Body of pancreas (tissue), 4 donors: Measurements from ENCODE around the gene KRTAP10-11. TPM values are rescaled to one million over a fixed set of nuclear protein-coding genes. Genes with fewer than 3 reads are reported as not detected.

Source experiments
- ATAC-seq: fragments of 150-250 bp; one replicate; pipeline ENCODE4 v1.9.1; 2016
- DNase-seq, 4 donors: peaks; one replicate each; pipeline ENCODE4 v3.0.0-alpha.2; 2019
- H3K27ac ChIP-seq, 4 donors: fragments of 200-600 bp; sonication (generic); 1 replicate in 3 of 4; 2 replicates in 1 of 4; pipeline versions ENCODE4 v1.5.1 to v1.6.1; 2016 to 2019; ENCODE audit warnings: mild to moderate bottlenecking in 1 of 4, mixed read lengths in 1 of 4, moderate library complexity in 1 of 4
- H3K27me3 ChIP-seq, 2 donors: fragments of 200-600 bp; sonication (generic); one replicate each; pipeline ENCODE4 v1.6.0; 2016; ENCODE audit warnings: mild to moderate bottlenecking in 1 of 2
- H3K36me3 ChIP-seq, 2 donors: fragments of 200-600 bp; sonication (generic); replicated peaks in 1 of 2; 2 replicates each; pipeline ENCODE4 v1.5.1; 2016; ENCODE audit warnings: low read depth in 2 of 2; ENCODE audit not compliant: insufficient read depth in 1 of 2
- H3K4me1 ChIP-seq: fragments of 200-600 bp; sonication (generic); one replicate; pipeline ENCODE4 v1.6.0; 2016
- H3K4me3 ChIP-seq, 2 donors: fragments of 200-600 bp; sonication (generic); 1 replicate in 1 of 2; 2 replicates in 1 of 2; pipeline ENCODE4 v1.5.1; 2016 to 2019
- H3K9me3 ChIP-seq, 3 donors: fragments of 200-600 bp; sonication (generic); 1 replicate in 2 of 3; 2 replicates in 1 of 3; pipeline ENCODE4 v1.5.1; 2016
- CTCF ChIP-seq, 7 experiments: fragments of 450-650 bp in 4 of 7; fragments of 200-600 bp in 3 of 7; sonication (generic) in 3 of 7; IDR thresholded peaks; one replicate each; pipeline ENCODE4 v1.5.1; 2016 to 2019; ENCODE audit warnings: antibody characterized with exemption in 7 of 7
- POLR2A ChIP-seq, 3 donors: fragments of 450-650 bp; IDR thresholded peaks; one replicate each; pipeline ENCODE4 v1.6.1; 2016; ENCODE audit warnings: antibody characterized with exemption in 3 of 3, mild to moderate bottlenecking in 2 of 3
- WGBS, 2 donors: methylation state at CpG; one replicate each; pipeline ENCODE4 v1.1.5; 2017; 5-methylcytosine and 5-hydroxymethylcytosine counted together
- intact Hi-C: fragments of 100-400 bp; cut with DNase I; formaldehyde crosslinking; loops from one replicate; pipeline ENCODE4 v1.15.1; 2023
- total RNA-seq, 2 donors: library from RNA; depleted of rRNA; stranded (reverse); fragments of >200 nt; gene quantifications; one replicate each; pipeline ENCODE4 v1.1.0, GENCODE V29; 2016

The KRTAP10-11 gene
- total RNA-seq, 2 donors from 2014 or later = not detected

GRCh38 chr21:44649521-44650100 lies 3.4 kb downstream of the KRTAP10-11 start:
- TF ChIP-seq CTCF (IDR thresholded peaks at IDR 0.05) (no peak), POLR2A (IDR thresholded peaks at IDR 0.05) (no peak)
- ATAC-seq (no peak), DNase-seq (no peak)
- no peaks in the 10 kb centered on the region for H3K4me1 ChIP-seq
- no peaks in the 10 kb centered on the region for H3K27me3 ChIP-seq
- H3K36me3 ChIP-seq = no peaks in the 10 kb centered on the region
- H3K4me3 ChIP-seq = no peak overlapping the region
- no peak overlapping the region for H3K27ac ChIP-seq
- intact Hi-C loops = no loop called here
- no peaks in the 10 kb centered on the region for H3K9me3 ChIP-seq
- 72 to 81% methylated on average over 14 to 18 of the region's 18 CpGs for WGBS, 2 donors

GRCh38 chr21:44650265-44650972 lies 4.2 kb downstream of the KRTAP10-11 start:
- TF ChIP-seq CTCF (IDR thresholded peaks at IDR 0.05) (no peak), POLR2A (IDR thresholded peaks at IDR 0.05) (no peak)
- no peaks in the 10 kb centered on the region for H3K4me1 ChIP-seq
- H3K27me3 ChIP-seq = no peaks in the 10 kb centered on the region
- ATAC-seq (no peak), DNase-seq (no peak)
- H3K36me3 ChIP-seq = no peaks in the 10 kb centered on the region
- H3K9me3 ChIP-seq = no peaks in the 10 kb centered on the region
- no peak overlapping the region for H3K4me3 ChIP-seq
- WGBS, 2 donors = 73 to 74% methylated on average over 19 to 20 of the region's 20 CpGs
- intact Hi-C loops = no loop called here
- H3K27ac ChIP-seq = no peak overlapping the region

GRCh38 chr21:44650973-44651675 lies 4.9 kb downstream of the KRTAP10-11 start:
- ATAC-seq (no peak), DNase-seq (no peak)
- H3K4me1 ChIP-seq = no peaks in the 10 kb centered on the region
- H3K4me3 ChIP-seq = no peak overlapping the region
- no peaks in the 10 kb centered on the region for H3K27me3 ChIP-seq
- TF ChIP-seq POLR2A (IDR thresholded peaks at IDR 0.05) (no peak), CTCF (IDR thresholded peaks at IDR 0.05) (no peak)
- WGBS, 2 donors = 73 to 76% methylated on average over 10 to 12 of the region's 12 CpGs
- intact Hi-C loops = no loop called here
- H3K36me3 ChIP-seq = no peaks in the 10 kb centered on the region
- H3K9me3 ChIP-seq = peaks cover 0 to 2% (median 0%) of the 10 kb centered on the region in 3 donors
- H3K27ac ChIP-seq = no peak overlapping the region

DNA sequence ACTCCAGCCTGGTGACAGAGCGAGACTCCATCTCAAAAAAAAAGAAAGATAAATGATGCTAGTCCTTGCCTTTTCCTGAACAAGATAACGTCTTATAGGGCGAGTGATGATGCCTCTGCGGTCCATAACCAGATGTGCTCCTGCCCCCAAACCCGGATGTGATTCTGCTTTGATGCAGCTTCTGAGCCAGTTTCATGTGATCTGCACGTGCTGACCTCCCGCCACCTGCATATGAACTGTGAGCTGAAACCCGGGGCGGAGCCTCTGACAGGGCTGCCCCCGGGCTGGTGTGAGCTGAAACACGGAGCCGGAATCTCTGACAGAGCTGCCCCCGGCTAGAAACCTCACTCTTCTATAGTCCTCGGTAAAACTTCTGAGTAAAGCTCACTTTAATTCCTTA lies 6.9 kb downstream of the KRTAP10-11 start:
- H3K27me3 ChIP-seq = no peaks in the 10 kb centered on the region
- H3K36me3 ChIP-seq = no peaks in the 10 kb centered on the region
- H3K27ac ChIP-seq = no peak overlapping the region
- no peaks in the 10 kb centered on the region for H3K4me1 ChIP-seq
- no peak overlapping the region for H3K4me3 ChIP-seq
- intact Hi-C loops = no loop called here
- ATAC-seq (no peak), DNase-seq (no peak)
- WGBS, 2 donors = 59 to 66% methylated on average over 14 of the region's 14 CpGs
- no peak for TF ChIP-seq POLR2A (IDR thresholded peaks at IDR 0.05)
- no peak for TF ChIP-seq CTCF (IDR thresholded peaks at IDR 0.05)
- peaks cover 0 to 6% (median 0%) of the 10 kb centered on the region in 3 donors for H3K9me3 ChIP-seq
